ENCODE measurements around the gene IL1RAPL1. TPM values are rescaled to one million over a fixed set of nuclear protein-coding genes. Genes with fewer than 3 reads are reported as not detected.

Gene IL1RAPL1
- total RNA-seq, 1 donor from 2014 or later: not detected

DNA sequence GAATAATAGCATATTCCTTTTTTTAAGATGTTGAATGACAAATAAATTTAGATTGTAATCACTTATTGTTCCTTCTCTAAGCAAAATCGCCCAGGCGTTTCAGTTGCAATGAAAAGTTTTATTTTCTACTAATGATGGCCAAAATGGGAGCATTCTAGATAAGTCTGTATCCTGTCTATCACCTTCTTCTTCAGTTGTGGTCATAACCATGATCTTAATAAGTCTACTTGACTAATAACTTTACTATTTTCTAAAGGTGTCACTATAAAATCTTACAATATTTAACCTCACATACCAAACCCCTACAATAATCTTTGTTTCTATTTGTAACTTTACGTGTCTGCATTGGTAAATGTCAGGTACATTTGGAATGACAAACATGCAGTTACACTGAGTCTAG is 904.4 kb downstream of the IL1RAPL1 start:
- no peaks in the 10 kb centered on the region for H3K36me3 ChIP-seq
- TF ChIP-seq, protein P1, sequence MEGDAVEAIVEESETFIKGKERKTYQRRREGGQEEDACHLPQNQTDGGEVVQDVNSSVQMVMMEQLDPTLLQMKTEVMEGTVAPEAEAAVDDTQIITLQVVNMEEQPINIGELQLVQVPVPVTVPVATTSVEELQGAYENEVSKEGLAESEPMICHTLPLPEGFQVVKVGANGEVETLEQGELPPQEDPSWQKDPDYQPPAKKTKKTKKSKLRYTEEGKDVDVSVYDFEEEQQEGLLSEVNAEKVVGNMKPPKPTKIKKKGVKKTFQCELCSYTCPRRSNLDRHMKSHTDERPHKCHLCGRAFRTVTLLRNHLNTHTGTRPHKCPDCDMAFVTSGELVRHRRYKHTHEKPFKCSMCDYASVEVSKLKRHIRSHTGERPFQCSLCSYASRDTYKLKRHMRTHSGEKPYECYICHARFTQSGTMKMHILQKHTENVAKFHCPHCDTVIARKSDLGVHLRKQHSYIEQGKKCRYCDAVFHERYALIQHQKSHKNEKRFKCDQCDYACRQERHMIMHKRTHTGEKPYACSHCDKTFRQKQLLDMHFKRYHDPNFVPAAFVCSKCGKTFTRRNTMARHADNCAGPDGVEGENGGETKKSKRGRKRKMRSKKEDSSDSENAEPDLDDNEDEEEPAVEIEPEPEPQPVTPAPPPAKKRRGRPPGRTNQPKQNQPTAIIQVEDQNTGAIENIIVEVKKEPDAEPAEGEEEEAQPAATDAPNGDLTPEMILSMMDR (IDR thresholded peaks at IDR 0.05): no peak
- intact Hi-C loops (cut with DNase I): no loop called here

DNA sequence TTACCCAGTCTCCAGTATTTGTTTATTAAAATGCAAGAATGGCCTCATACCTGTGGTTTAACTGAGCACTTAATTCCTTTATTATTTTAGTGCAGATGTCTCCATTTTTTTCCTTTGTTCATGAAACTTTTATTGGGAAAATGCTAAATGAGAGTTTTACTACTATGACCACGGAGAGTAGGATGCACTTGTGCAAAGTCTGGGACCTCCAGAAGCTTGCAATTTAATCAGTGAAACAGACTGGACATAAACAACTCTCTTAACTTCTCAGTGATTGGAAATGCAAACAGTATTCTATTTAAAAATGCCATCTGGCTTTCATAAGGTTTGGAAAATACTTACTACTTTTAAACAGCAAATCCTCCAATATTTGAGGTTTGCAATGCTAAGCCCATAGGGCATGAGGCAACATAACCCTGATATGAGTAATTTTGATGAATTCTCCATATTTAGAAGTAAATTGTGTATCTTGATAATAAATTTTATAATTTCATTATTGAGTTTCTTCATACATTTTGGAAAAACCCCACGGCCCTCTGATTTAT is 909.5 kb downstream of the IL1RAPL1 start:
- Histone ChIP-seq H3K27ac (no peak overlapping the region), H3K9me3 (no peaks in the 10 kb centered on the region), H3K4me3 (no peak overlapping the region), H3K4me1 (no peaks in the 10 kb centered on the region), H3K36me3 (no peaks in the 10 kb centered on the region), H3K27me3 (no peaks in the 10 kb centered on the region)
- DNase-seq (ENCODE audit: low spot score in 2 of 2): no peak
- TF ChIP-seq, protein P1 (IDR thresholded peaks at IDR 0.05): no peak
- intact Hi-C loops (cut with DNase I): no loop called here

More for the DNA sequence above, 904.4 kb downstream of the IL1RAPL1 start:
- Histone ChIP-seq H3K4me1 (no peaks in the 10 kb centered on the region), H3K27ac (no peak overlapping the region), H3K9me3 (no peaks in the 10 kb centered on the region), H3K4me3 (no peak overlapping the region), H3K27me3 (no peaks in the 10 kb centered on the region)
- no peak for DNase-seq (ENCODE audit: low spot score in 2 of 2)

DNA sequence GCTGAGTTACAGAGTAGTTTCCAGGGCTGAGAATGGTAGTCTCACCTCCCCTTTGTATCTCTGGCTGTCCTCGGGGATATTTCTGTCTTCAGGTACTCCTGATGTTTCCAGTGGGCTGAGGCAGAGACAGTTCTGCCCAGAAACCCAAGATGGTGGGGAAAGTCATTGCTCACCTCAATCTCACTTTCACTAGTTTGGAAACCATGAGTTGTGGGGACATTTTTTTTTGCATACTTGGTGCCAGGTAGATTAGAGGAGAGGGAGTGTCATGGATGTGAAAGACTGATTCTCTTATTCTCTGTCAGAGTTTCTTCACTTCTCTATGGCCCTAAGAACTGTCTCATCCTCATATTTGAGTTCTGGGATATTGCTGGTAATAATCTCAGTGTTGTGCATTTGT is 919.5 kb downstream of the IL1RAPL1 start:
- DNase-seq (ENCODE audit: low spot score in 2 of 2): no peak
- Histone ChIP-seq H3K27ac (no peak overlapping the region), H3K36me3 (no peaks in the 10 kb centered on the region), H3K4me1 (no peaks in the 10 kb centered on the region), H3K9me3 (no peaks in the 10 kb centered on the region), H3K27me3 (no peaks in the 10 kb centered on the region), H3K4me3 (no peak overlapping the region)
- TF ChIP-seq, protein P1 (IDR thresholded peaks at IDR 0.05): no peak
- intact Hi-C loops (cut with DNase I): no loop called here

DNA sequence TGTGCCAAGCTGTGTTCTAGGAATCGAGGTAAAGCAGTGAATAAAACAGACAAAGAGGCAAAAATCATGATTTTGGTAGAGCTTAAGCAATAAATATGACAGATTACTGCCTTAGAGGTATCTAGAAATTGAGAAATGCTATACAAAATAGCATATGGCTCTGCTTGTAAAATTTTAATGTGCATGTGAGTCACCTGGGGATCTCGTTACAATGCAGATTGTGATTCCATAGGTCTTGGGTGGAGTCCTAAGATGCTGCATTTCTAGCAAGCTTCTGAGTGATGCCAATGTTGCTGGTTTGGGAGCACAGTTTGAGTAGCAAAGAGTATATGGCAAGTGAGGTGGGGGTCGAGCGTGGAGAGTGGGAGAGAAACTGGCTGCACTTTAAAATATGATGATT is 930.9 kb downstream of the IL1RAPL1 start:
- no peaks in the 10 kb centered on the region for H3K9me3 ChIP-seq
- no peaks in the 10 kb centered on the region for H3K4me1 ChIP-seq
- no peak overlapping the region for H3K4me3 ChIP-seq
- TF ChIP-seq, protein P1 (IDR thresholded peaks at IDR 0.05): no peak
- DNase-seq (ENCODE audit: low spot score in 2 of 2): no peak
- no peak overlapping the region for H3K27ac ChIP-seq
- intact Hi-C loops (cut with DNase I): no loop called here
- no peaks in the 10 kb centered on the region for H3K27me3 ChIP-seq
- H3K36me3 ChIP-seq: no peaks in the 10 kb centered on the region

DNA sequence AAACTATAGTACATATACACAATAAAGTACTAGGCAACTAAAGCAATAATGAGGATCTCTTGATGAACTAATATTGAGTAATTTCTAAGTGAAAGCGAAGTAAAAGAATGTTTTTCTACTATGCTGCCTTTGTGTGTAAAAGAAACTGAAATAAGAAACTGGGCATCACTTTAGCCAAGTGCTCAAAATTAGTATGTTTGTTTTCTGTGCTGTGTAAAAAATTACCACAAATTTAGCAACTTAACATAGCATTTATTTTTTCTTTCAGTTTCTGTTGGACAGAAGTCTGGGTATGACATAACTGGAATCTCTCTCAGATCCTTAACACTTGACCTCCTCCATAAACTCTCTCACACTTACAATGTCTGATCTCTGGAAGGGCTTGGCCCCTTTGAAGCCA is 941.0 kb downstream of the IL1RAPL1 start:
- no peak overlapping the region for H3K27ac ChIP-seq
- intact Hi-C loops (cut with DNase I): no loop called here
- TF ChIP-seq, protein P1 (IDR thresholded peaks at IDR 0.05): no peak

DNA sequence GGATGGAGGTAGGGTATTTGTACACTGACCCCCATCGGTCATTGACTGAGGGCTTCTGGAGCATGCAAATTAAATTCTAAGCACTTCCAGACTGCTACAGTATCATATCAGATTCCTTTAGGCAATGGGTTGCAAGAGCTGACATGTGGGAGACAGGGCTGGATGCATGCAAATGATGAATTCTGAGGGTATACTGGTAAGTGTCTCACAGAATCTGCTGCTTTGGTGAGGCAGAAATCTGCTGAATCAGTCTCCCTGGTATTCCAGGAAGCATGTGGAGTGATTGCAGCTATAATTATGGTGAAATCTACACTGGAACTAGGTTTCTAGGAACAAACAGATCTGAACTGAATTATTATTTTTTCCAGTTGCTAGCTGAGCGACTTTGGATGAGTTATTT is 943.3 kb downstream of the IL1RAPL1 start:
- Histone ChIP-seq H3K9me3 (no peaks in the 10 kb centered on the region), H3K4me3 (no peak overlapping the region), H3K4me1 (no peaks in the 10 kb centered on the region), H3K36me3 (no peaks in the 10 kb centered on the region), H3K27me3 (no peaks in the 10 kb centered on the region), H3K27ac (no peak overlapping the region)
- no peak for DNase-seq (ENCODE audit: low spot score in 2 of 2)
- intact Hi-C loops (cut with DNase I): no loop called here
- TF ChIP-seq, protein P1 (IDR thresholded peaks at IDR 0.05): no peak

More for the DNA sequence above, 941.0 kb downstream of the IL1RAPL1 start:
- Histone ChIP-seq H3K4me3 (no peak overlapping the region), H3K4me1 (no peaks in the 10 kb centered on the region), H3K36me3 (no peaks in the 10 kb centered on the region), H3K9me3 (no peaks in the 10 kb centered on the region), H3K27me3 (no peaks in the 10 kb centered on the region)
- no peak for DNase-seq (ENCODE audit: low spot score in 2 of 2)
